Nephron progenitor cell (in vitro differentiated cells): ENCODE data around the gene AGA.

Source experiments
- DNase-seq: peaks from one replicate; pipeline ENCODE4 v3.0.0; 2021
- H3K27ac Mint-ChIP-seq: 2 replicates; pipeline ENCODE4 v1.8.0; 2021; ENCODE audit warnings: mild to moderate bottlenecking, moderate library complexity, mixed read lengths
- H3K27me3 Mint-ChIP-seq: 2 replicates; pipeline ENCODE4 v1.8.0; 2021; ENCODE audit warnings: mild to moderate bottlenecking, low read depth, mixed read lengths; ENCODE audit not compliant: poor library complexity
- H3K36me3 Mint-ChIP-seq: 2 replicates; pipeline ENCODE4 v1.8.0; 2021; ENCODE audit warnings: low read depth, mixed read lengths
- H3K4me1 Mint-ChIP-seq: 2 replicates; pipeline ENCODE4 v1.8.0; 2021; ENCODE audit warnings: mixed read lengths
- H3K4me3 Mint-ChIP-seq: 2 replicates; pipeline ENCODE4 v1.8.0; 2021; ENCODE audit warnings: mild to moderate bottlenecking, moderate library complexity, mixed read lengths
- H3K9me3 Mint-ChIP-seq: 2 replicates; pipeline ENCODE4 v1.8.0; 2021; ENCODE audit warnings: mild to moderate bottlenecking, moderate library complexity, mixed read lengths
- CTCF ChIP-seq: fragments of 200-600 bp; sonication (generic); IDR thresholded peaks from 2 replicates; pipeline ENCODE4 v1.5.0; 2021; ENCODE audit warnings: antibody characterized with exemption

The AGA gene

GRCh38 chr4:177485528-177485927, 43.3 kb upstream of the AGA start:
- Mint-ChIP-seq H3K9me3 (no peaks in the 10 kb centered on the region), H3K4me1 (no peaks in the 10 kb centered on the region), H3K36me3 (no peaks in the 10 kb centered on the region), H3K4me3 (no peak overlapping the region), H3K27me3 (no peaks in the 10 kb centered on the region), H3K27ac (no peak overlapping the region)
- DNase-seq = no peak
- no peak for TF ChIP-seq CTCF

- TF ChIP-seq CTCF = no peak
- Mint-ChIP-seq H3K4me3 (no peak overlapping the region), H3K27ac (no peak overlapping the region), H3K36me3 (no peaks in the 10 kb centered on the region), H3K9me3 (no peaks in the 10 kb centered on the region), H3K27me3 (no peaks in the 10 kb centered on the region), H3K4me1 (no peaks in the 10 kb centered on the region)
- no peak for DNase-seq
These were observed 42.4 kb upstream of the AGA start for GRCh38 chr4:177484613-177485021.

GRCh38 chr4:177483760-177484159, 41.5 kb upstream of the AGA start:
- Mint-ChIP-seq H3K27ac (no peak overlapping the region), H3K27me3 (no peaks in the 10 kb centered on the region)
- TF ChIP-seq CTCF = no peak

GRCh38 chr4:177483271-177483670, 41.0 kb upstream of the AGA start:
- no peak overlapping the region for H3K27ac Mint-ChIP-seq
- TF ChIP-seq CTCF = no peak
- no peak for DNase-seq
- no peak overlapping the region for H3K4me3 Mint-ChIP-seq
- H3K9me3 Mint-ChIP-seq = no peaks in the 10 kb centered on the region
- H3K4me1 Mint-ChIP-seq = no peaks in the 10 kb centered on the region
- H3K36me3 Mint-ChIP-seq = no peaks in the 10 kb centered on the region
- no peaks in the 10 kb centered on the region for H3K27me3 Mint-ChIP-seq

More at GRCh38 chr4:177483760-177484159, 41.5 kb upstream of the AGA start:
- H3K4me3 Mint-ChIP-seq = no peak overlapping the region
- no peaks in the 10 kb centered on the region for H3K36me3 Mint-ChIP-seq
- H3K9me3 Mint-ChIP-seq = no peaks in the 10 kb centered on the region
- DNase-seq = no peak
- no peaks in the 10 kb centered on the region for H3K4me1 Mint-ChIP-seq

GRCh38 chr4:177482367-177482766, 40.1 kb upstream of the AGA start:
- H3K27me3 Mint-ChIP-seq = no peaks in the 10 kb centered on the region
- no peaks in the 10 kb centered on the region for H3K36me3 Mint-ChIP-seq
- H3K27ac Mint-ChIP-seq = no peak overlapping the region
- no peak for DNase-seq
- no peaks in the 10 kb centered on the region for H3K4me1 Mint-ChIP-seq
- TF ChIP-seq CTCF = no peak
- H3K9me3 Mint-ChIP-seq = no peaks in the 10 kb centered on the region
- no peak overlapping the region for H3K4me3 Mint-ChIP-seq

- Mint-ChIP-seq H3K27me3 (no peaks in the 10 kb centered on the region), H3K9me3 (no peaks in the 10 kb centered on the region), H3K36me3 (no peaks in the 10 kb centered on the region), H3K4me1 (no peaks in the 10 kb centered on the region), H3K4me3 (no peak overlapping the region), H3K27ac (no peak overlapping the region)
- no peak for DNase-seq
- TF ChIP-seq CTCF = no peak
These were observed 38.6 kb upstream of the AGA start for GRCh38 chr4:177480795-177481194.
